Activated naive CD8-positive, alpha-beta T cell (primary cell): ENCODE measurements around the gene RASSF6.
A peak's percentile ranks its signal among the peaks of the same experiment; 100 is the strongest.
"Not testable (repeated sequence)": the region's sequence is repeated elsewhere in the genome, so short reads cannot be mapped to it uniquely, and the experiment has no call there.

ENCODE experiments used
- H3K27ac Mint-ChIP-seq: one replicate; pipeline ENCODE4 v1.8.0; 2021; ENCODE audit warnings: mixed read lengths
- H3K27me3 Mint-ChIP-seq: one replicate; pipeline ENCODE4 v1.8.0; 2021; ENCODE audit warnings: mixed read lengths
- H3K36me3 Mint-ChIP-seq: one replicate; pipeline ENCODE4 v1.8.0; 2021; ENCODE audit warnings: mixed read lengths
- H3K4me1 Mint-ChIP-seq: one replicate; pipeline ENCODE4 v1.8.0; 2021; ENCODE audit warnings: low read depth, mixed read lengths
- H3K4me3 Mint-ChIP-seq: one replicate; pipeline ENCODE4 v1.8.0; 2021; ENCODE audit warnings: mild to moderate bottlenecking, mixed read lengths
- H3K9me3 Mint-ChIP-seq: one replicate; pipeline ENCODE4 v1.8.0; 2021; ENCODE audit warnings: low read depth, mixed read lengths

The RASSF6 gene, protein sequence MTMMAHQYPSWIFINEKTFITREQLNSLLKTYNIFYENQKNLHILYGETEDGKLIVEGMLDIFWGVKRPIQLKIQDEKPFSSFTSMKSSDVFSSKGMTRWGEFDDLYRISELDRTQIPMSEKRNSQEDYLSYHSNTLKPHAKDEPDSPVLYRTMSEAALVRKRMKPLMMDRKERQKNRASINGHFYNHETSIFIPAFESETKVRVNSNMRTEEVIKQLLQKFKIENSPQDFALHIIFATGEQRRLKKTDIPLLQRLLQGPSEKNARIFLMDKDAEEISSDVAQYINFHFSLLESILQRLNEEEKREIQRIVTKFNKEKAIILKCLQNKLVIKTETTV

DNA sequence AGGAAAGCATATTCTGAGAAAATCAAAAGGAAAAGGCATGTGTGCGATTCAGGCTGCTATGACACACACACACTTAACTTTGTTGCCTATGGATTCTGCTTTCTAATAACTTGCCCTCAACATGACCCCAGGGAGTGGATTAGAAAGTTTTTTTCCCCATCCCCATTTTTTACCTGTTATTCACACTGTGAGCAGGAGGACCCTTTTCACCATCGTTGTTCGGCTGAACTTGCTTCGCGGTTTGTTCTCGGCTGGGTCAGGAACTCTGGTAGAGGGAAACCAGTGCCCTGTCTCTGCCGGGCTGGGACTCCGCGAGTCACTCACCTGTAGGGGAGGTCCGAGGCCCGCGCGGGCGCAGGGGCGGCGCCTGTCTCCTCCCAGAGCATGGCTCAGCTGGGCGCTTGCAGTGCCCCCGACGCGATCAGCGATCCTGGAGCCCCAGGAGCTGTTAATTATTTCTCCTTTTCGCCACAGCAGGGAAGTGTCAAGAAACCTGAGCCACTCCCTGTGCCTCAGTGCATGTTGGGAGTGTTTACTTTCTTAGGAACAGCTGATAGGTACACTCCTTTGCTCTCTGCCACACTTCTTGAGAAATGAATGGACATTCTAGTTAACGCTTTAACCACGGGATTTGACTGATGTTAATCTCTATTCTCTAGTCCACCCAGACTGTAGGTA is at the start of gene RASSF6:
Gene RASSF6, minus strand, starts transcription at position 322 of the 678 bp plus-strand sequence. CDS start 8,641 bp downstream, outside the sequence.
- H3K27ac Mint-ChIP-seq, result no peak within 1 kb of the TSS
- H3K36me3 Mint-ChIP-seq, result no peaks in the 10 kb centered on the region
- H3K4me1 Mint-ChIP-seq, result peaks cover 8% of the 10 kb centered on the region
- no peaks in the 10 kb centered on the region for H3K9me3 Mint-ChIP-seq
- peak within 1 kb of the TSS; percentile 20 for H3K4me3 Mint-ChIP-seq
- H3K27me3 Mint-ChIP-seq, result peaks cover 8% of the 10 kb centered on the region

DNA sequence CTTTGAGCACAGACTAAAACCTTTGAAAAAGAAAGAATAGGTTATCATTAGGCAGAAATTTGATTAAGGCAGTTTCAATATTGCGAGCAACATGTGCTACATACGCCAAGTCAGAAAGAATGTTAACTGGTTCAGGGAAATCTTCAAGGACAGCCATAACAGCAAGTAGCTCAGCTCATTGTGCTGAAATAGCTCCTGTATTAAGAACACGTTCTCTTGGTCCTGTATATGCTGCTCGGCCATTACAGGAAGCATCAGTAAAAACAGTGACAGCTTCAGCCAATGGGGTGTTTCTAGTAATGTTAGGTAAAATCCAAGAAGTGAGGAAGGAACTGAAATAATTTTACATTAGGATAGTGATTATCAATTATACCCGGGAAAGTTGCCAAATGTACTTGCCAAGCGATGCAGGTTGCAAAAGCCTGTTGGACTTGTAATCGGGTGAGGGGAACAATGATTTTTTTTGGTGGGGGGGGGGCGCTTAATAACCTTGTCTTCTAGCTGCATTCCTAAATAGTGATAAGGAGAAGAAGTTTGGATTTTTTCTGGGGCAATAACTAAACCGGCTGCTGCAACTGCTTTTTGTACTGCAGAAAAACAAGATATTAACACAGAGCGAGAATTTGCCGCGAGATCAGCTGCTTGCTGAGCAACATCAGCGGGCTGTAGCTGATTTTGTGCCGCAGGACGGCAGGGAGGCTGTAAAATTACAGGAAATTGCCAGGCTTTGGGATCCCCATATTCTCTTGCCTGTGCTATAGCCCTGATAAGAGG is 49.4 kb upstream of the RASSF6 start:
- Mint-ChIP-seq H3K4me1 (no peaks in the 10 kb centered on the region), H3K27me3 (no peaks in the 10 kb centered on the region), H3K27ac (no peak overlapping the region), H3K9me3 (no peaks in the 10 kb centered on the region), H3K4me3 (no peak overlapping the region), H3K36me3 (no peaks in the 10 kb centered on the region)

DNA sequence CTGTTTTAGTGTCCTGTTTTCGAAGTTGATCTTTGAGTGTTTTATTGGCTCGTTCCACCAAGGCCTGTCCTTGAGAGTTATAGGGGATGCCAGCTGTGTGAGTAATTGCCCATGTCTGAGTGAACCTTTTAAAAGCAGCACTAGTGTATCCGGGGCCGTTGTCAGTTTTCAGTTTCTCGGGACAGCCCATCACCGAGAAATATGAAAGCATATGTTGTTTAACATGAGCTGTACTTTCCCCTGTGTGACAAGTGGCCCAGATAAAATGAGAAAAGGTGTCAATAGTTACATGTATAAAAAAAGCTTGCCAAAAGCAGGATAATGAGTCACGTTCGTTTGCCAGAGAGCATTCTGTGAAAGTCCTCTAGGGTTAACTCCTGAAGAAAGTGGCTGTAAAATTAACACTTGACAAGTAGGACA is 48.6 kb upstream of the RASSF6 start:
- H3K36me3 Mint-ChIP-seq, result no peaks in the 10 kb centered on the region
- H3K27ac Mint-ChIP-seq, result no peak overlapping the region
- H3K9me3 Mint-ChIP-seq, result no peaks in the 10 kb centered on the region
- H3K4me1 Mint-ChIP-seq, result no peaks in the 10 kb centered on the region
- no peak overlapping the region for H3K4me3 Mint-ChIP-seq
- H3K27me3 Mint-ChIP-seq, result no peaks in the 10 kb centered on the region

DNA sequence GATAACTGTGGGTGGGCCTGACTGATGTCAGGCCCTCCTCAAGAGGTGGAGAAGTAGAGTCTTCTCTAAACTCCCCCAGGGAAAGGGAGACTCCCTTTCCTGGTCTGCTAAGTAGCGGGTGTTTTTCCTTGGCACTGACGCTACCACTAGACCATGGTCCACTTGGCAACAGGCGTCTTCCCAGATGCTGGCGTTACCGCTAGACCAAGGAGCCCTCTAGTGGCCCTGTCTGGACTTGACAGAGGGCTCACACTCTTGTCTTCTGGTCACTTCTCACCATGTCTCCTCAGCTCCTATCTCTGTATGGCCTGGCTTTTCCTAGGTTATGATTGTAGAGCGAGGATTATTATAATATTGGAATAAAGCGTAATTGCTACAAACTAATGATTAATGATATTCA is 45.7 kb upstream of the RASSF6 start:
- H3K4me1 Mint-ChIP-seq, H3K36me3 Mint-ChIP-seq, H3K27ac Mint-ChIP-seq, H3K4me3 Mint-ChIP-seq, H3K9me3 Mint-ChIP-seq, H3K27me3 Mint-ChIP-seq: not testable (repeated sequence)

GRCh38 chr4:73664470-73664869 is 44.2 kb upstream of the RASSF6 start:
- H3K36me3 Mint-ChIP-seq, result no peaks in the 10 kb centered on the region
- H3K9me3 Mint-ChIP-seq, result no peaks in the 10 kb centered on the region
- no peaks in the 10 kb centered on the region for H3K4me1 Mint-ChIP-seq
- no peak overlapping the region for H3K4me3 Mint-ChIP-seq
- no peak overlapping the region for H3K27ac Mint-ChIP-seq
- no peaks in the 10 kb centered on the region for H3K27me3 Mint-ChIP-seq

- Mint-ChIP-seq H3K9me3 (no peaks in the 10 kb centered on the region), H3K4me1 (no peaks in the 10 kb centered on the region), H3K36me3 (no peaks in the 10 kb centered on the region), H3K27me3 (peaks cover 2% of the 10 kb centered on the region), H3K27ac (no peak overlapping the region), H3K4me3 (no peak overlapping the region)
Observed at GRCh38 chr4:73663576-73663975, 43.3 kb upstream of the RASSF6 start.

DNA sequence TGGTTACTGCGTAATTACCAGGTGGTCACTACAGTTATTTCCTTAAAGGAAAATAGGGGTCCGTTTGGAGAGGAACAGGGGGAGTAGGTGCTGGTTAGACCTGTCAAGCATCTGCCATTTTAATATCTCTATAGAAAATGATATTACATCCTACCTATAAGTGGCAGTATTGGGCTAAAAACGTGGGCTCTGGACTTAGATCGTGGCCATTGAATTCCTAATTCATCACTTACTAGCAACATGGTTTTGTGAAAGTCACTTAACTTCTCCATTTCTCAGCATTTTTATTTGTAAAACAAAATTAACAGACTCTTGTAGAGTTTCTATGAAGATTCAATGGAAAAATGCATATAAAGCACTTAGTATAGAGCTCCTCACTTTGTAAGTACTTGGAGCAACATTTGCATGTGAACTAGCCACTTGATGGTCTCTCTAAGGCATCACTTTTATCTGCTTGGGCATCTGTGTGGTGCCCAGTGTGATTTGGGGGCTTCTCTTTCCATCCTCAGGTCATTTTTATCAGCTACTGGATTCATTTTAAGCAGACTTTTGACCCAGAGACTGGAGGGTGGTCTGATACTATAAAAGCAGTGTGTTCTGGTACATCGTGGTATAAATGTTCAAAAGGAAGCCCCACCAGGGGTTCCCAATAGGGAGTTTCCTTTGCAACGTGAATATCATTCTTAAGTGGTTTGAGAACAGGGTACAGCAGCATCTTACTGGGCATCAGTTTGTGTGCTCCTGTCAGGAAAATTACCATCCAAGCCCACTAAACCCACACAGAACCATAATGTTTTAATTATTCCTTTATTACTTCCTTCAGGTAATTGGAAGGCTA is 42.7 kb upstream of the RASSF6 start:
- H3K4me3 Mint-ChIP-seq, result no peak overlapping the region
- H3K27ac Mint-ChIP-seq, result no peak overlapping the region
- H3K36me3 Mint-ChIP-seq, result no peaks in the 10 kb centered on the region
- peaks cover 2% of the 10 kb centered on the region for H3K27me3 Mint-ChIP-seq
- no peaks in the 10 kb centered on the region for H3K9me3 Mint-ChIP-seq
- no peaks in the 10 kb centered on the region for H3K4me1 Mint-ChIP-seq

DNA sequence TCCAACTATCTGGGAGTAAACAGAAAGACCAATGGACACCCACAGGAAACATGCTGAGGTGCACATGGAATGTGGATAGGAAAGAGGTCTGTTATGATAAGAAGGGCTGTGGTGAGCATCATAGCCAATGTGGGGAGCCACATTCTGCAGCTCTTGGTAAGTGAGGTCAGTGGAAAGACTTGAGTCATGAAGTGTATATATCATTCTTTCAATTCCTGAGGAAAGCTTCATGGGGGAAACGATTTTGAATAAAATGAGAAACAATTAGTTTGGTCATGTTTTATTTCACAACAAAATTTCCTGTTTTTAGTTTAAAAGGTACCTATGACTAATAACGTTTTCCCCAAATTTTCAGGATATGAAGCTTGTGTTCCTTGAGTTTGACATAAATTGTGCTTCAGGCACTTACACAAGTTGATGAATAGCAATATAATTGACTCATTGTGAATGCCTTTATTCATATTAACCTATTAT is 41.4 kb upstream of the RASSF6 start:
- Mint-ChIP-seq H3K4me1 (no peaks in the 10 kb centered on the region), H3K27me3 (peaks cover 2% of the 10 kb centered on the region), H3K36me3 (no peaks in the 10 kb centered on the region), H3K4me3 (no peak overlapping the region), H3K27ac (no peak overlapping the region), H3K9me3 (no peaks in the 10 kb centered on the region)

GRCh38 chr4:73660808-73661207 is 40.6 kb upstream of the RASSF6 start:
- no peaks in the 10 kb centered on the region for H3K9me3 Mint-ChIP-seq
- H3K36me3 Mint-ChIP-seq, result no peaks in the 10 kb centered on the region
- peaks cover 2% of the 10 kb centered on the region for H3K27me3 Mint-ChIP-seq
- H3K4me1 Mint-ChIP-seq, result no peaks in the 10 kb centered on the region
- H3K4me3 Mint-ChIP-seq, result no peak overlapping the region
- no peak overlapping the region for H3K27ac Mint-ChIP-seq

- H3K4me3 Mint-ChIP-seq, result no peak overlapping the region
- H3K9me3 Mint-ChIP-seq, result no peaks in the 10 kb centered on the region
- H3K4me1 Mint-ChIP-seq, result no peaks in the 10 kb centered on the region
- H3K36me3 Mint-ChIP-seq, result no peaks in the 10 kb centered on the region
- H3K27me3 Mint-ChIP-seq, result no peaks in the 10 kb centered on the region
- no peak overlapping the region for H3K27ac Mint-ChIP-seq
Observed at GRCh38 chr4:73653695-73654106, 33.5 kb upstream of the RASSF6 start.

DNA sequence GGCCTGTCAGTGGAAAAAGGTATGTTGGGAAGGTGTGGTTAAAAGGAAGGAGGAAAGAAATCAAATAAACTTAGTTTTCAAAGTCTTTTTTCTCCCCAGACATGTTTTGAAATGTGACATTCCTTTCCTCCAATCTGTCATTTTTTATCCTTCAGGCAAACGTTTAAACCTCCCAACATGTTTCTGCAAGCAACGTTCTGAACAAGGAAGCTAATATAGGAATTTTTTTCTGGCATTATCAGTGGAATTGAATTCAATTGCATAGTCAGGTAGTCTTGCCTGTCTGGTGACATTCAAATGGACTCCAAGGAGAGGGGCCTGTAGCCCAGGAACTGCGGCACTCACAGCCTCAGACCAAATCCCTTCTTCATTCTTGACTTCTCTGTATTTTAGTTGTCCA is 30.0 kb upstream of the RASSF6 start:
- Mint-ChIP-seq H3K27me3 (no peaks in the 10 kb centered on the region), H3K9me3 (no peaks in the 10 kb centered on the region), H3K27ac (no peak overlapping the region)

GRCh38 chr4:73648478-73648877 is 28.2 kb upstream of the RASSF6 start:
- Mint-ChIP-seq H3K4me1 (no peaks in the 10 kb centered on the region), H3K9me3 (no peaks in the 10 kb centered on the region), H3K36me3 (no peaks in the 10 kb centered on the region), H3K27me3 (no peaks in the 10 kb centered on the region), H3K4me3 (no peak overlapping the region), H3K27ac (no peak overlapping the region)

More for the DNA sequence above, 30.0 kb upstream of the RASSF6 start:
- H3K4me1 Mint-ChIP-seq, result no peaks in the 10 kb centered on the region
- no peak overlapping the region for H3K4me3 Mint-ChIP-seq
- no peaks in the 10 kb centered on the region for H3K36me3 Mint-ChIP-seq

- Mint-ChIP-seq H3K36me3 (no peaks in the 10 kb centered on the region), H3K27ac (no peak overlapping the region), H3K27me3 (no peaks in the 10 kb centered on the region), H3K4me3 (no peak overlapping the region), H3K4me1 (no peaks in the 10 kb centered on the region), H3K9me3 (no peaks in the 10 kb centered on the region)
Observed at GRCh38 chr4:73646117-73646516, 25.9 kb upstream of the RASSF6 start.

DNA sequence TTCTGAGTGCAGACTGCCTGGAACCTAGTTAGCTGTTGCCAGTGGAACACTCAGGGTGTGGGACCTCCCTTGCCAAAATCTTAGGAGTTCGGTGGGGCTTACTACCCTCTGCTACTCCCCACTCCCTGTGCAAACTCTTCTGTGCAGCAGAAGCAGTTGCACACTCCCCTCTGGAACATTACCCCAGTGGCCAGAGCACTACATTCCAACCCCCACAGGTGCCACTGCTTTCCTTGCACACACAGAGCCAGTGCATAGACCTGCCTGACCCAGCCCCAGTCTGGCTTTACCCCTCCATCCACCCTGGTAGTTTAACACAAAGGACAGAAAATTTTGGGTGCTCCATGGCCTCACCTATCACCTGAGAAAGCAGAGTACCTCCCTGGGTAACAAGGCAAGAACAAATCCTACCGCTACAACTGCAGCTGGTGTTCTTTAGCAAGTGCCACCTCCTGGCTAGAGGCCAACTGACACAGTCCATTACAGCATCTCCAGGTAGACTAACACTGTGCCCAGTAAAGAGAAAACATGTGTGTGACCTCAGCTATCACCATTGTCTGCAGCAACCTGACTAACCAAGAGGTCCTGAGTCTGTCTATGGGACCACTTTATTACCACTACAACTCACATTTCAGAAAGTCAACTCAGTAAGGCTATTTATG is 11.5 kb upstream of the RASSF6 start:
- H3K4me3 Mint-ChIP-seq, result no peak overlapping the region
- peaks cover 4% of the 10 kb centered on the region for H3K27me3 Mint-ChIP-seq
- no peaks in the 10 kb centered on the region for H3K9me3 Mint-ChIP-seq
- H3K4me1 Mint-ChIP-seq, result no peaks in the 10 kb centered on the region
- no peaks in the 10 kb centered on the region for H3K36me3 Mint-ChIP-seq
- no peak overlapping the region for H3K27ac Mint-ChIP-seq
